H9 (cell line): ENCODE measurements around the gene PDK4. TPM values are rescaled to one million over a fixed set of nuclear protein-coding genes. Genes with fewer than 3 reads are reported as not detected.

Source experiments
- DNase-seq: peaks from one replicate; pipeline ENCODE4 v3.0.0-alpha.2; 2017
- H2AFZ ChIP-seq: one replicate; pipeline ENCODE4 v1.6.1; 2013; ENCODE audit warnings: mild to moderate bottlenecking, low read length, control low read depth, moderate library complexity
- H2AK5ac ChIP-seq: 2 replicates; pipeline ENCODE4 v1.6.1; 2013; ENCODE audit warnings: low read length, control low read depth, mixed read lengths; ENCODE audit not compliant: insufficient read length
- H2BK120ac ChIP-seq: one replicate; pipeline ENCODE4 v1.6.1; 2013; ENCODE audit warnings: low read depth, mild to moderate bottlenecking, low read length, control low read depth, inconsistent platforms; ENCODE audit not compliant: poor library complexity, severe bottlenecking
- H2BK12ac ChIP-seq: 2 replicates; pipeline ENCODE4 v1.6.1; 2013; ENCODE audit warnings: low read length, control low read depth, mixed read lengths, low read depth; ENCODE audit not compliant: insufficient read length
- H2BK15ac ChIP-seq: 2 replicates; pipeline ENCODE4 v1.6.1; 2013; ENCODE audit warnings: low read depth, low read length, control low read depth
- H2BK20ac ChIP-seq: one replicate; pipeline ENCODE4 v1.6.1; 2013; ENCODE audit warnings: low read depth, mild to moderate bottlenecking, low read length, control low read depth, inconsistent platforms; ENCODE audit not compliant: poor library complexity, severe bottlenecking
- H2BK5ac ChIP-seq: 2 replicates; pipeline ENCODE4 v1.6.1; 2013; ENCODE audit warnings: low read length, control low read depth, mixed read lengths; ENCODE audit not compliant: insufficient read length
- H3K14ac ChIP-seq: 2 replicates; pipeline ENCODE4 v1.6.1; 2013; ENCODE audit warnings: low read length, control low read depth; ENCODE audit not compliant: insufficient read depth
- H3K18ac ChIP-seq: 2 replicates; pipeline ENCODE4 v1.6.1; 2013; ENCODE audit warnings: low read depth, mild to moderate bottlenecking, mixed read lengths, low read length, control low read depth; ENCODE audit not compliant: insufficient read length
- H3K23ac ChIP-seq: 2 replicates; pipeline ENCODE4 v1.6.1; 2013; ENCODE audit warnings: low read length, control low read depth, mixed read lengths, low read depth; ENCODE audit not compliant: insufficient read length
- H3K23me2 ChIP-seq: 2 replicates; pipeline ENCODE4 v1.6.1; 2013; ENCODE audit warnings: low read depth, mild to moderate bottlenecking, mixed read lengths, low read length, control low read depth; ENCODE audit not compliant: insufficient read length, poor library complexity, severe bottlenecking
- H3K27ac ChIP-seq: 2 replicates; pipeline ENCODE4 v1.5.1; 2013; ENCODE audit warnings: low read length, control low read depth, mixed read lengths, low read depth; ENCODE audit not compliant: insufficient read length
- H3K27me3 ChIP-seq: 2 replicates; pipeline ENCODE4 v1.6.1; 2013; ENCODE audit warnings: low read length, control low read depth, inconsistent platforms; ENCODE audit not compliant: insufficient read depth
- H3K4ac ChIP-seq: 2 replicates; pipeline ENCODE4 v1.6.1; 2013; ENCODE audit warnings: low read depth, mild to moderate bottlenecking, control low read depth, inconsistent platforms, low read length, moderate library complexity
- H3K4me1 ChIP-seq: 2 replicates; pipeline ENCODE4 v1.6.1; 2013; ENCODE audit warnings: low read length, control low read depth, inconsistent platforms; ENCODE audit not compliant: insufficient read depth
- H3K4me2 ChIP-seq: 2 replicates; pipeline ENCODE4 v1.6.1; 2013; ENCODE audit warnings: low read length, control low read depth, mixed read lengths; ENCODE audit not compliant: insufficient read length, insufficient read depth
- H3K56ac ChIP-seq: 2 replicates; pipeline ENCODE4 v1.6.1; 2013; ENCODE audit warnings: low read depth, mild to moderate bottlenecking, mixed read lengths, low read length, control low read depth; ENCODE audit not compliant: insufficient read length
- H3K79me1 ChIP-seq: 2 replicates; pipeline ENCODE4 v1.6.1; 2013; ENCODE audit warnings: low read depth, mild to moderate bottlenecking, moderate library complexity, low read length, control low read depth, inconsistent platforms; ENCODE audit not compliant: insufficient read depth, poor library complexity, severe bottlenecking
- H3K79me2 ChIP-seq: 2 replicates; pipeline ENCODE4 v1.6.1; 2013; ENCODE audit warnings: low read length, control low read depth, inconsistent platforms; ENCODE audit not compliant: insufficient read depth
- H3K9ac ChIP-seq: 2 replicates; pipeline ENCODE4 v1.6.1; 2013; ENCODE audit warnings: low read length, control low read depth, mixed read lengths; ENCODE audit not compliant: insufficient read length; ENCODE audit errors: extremely low read depth
- H3K9me3 ChIP-seq: one replicate; pipeline ENCODE4 v1.6.1; 2013; ENCODE audit warnings: low read depth, low read length, inconsistent platforms; ENCODE audit not compliant: control insufficient read depth
- H3T11ph ChIP-seq: one replicate; pipeline ENCODE4 v1.6.1; 2013; ENCODE audit warnings: mild to moderate bottlenecking, low read length, control low read depth, inconsistent platforms
- H4K20me1 ChIP-seq: one replicate; pipeline ENCODE4 v1.6.1; 2013; ENCODE audit not compliant: control insufficient read depth, insufficient read length, insufficient read depth
- H4K5ac ChIP-seq: 2 replicates; pipeline ENCODE4 v1.6.1; 2013; ENCODE audit warnings: low read depth, mild to moderate bottlenecking, mixed read lengths, low read length, control low read depth; ENCODE audit not compliant: insufficient read length
- H4K8ac ChIP-seq: replicated peaks from 2 replicates; pipeline ENCODE4 v1.6.1; 2013; ENCODE audit warnings: low read length, control low read depth, mixed read lengths, low read depth; ENCODE audit not compliant: insufficient read length
- H4K91ac ChIP-seq: 2 replicates; pipeline ENCODE4 v1.6.1; 2013; ENCODE audit warnings: low read depth, mild to moderate bottlenecking, moderate library complexity, mixed read lengths, low read length, control low read depth; ENCODE audit not compliant: insufficient read length
- H3K27ac Mint-ChIP-seq, 3 experiments: 2 replicates in 2 of 3; 3 replicates in 1 of 3; pipeline ENCODE4 v1.8.0; 2020 to 2021; ENCODE audit warnings: mixed read lengths in 3 of 3, mild to moderate bottlenecking in 1 of 3, moderate library complexity in 1 of 3
- H3K27me3 Mint-ChIP-seq: 2 replicates; pipeline ENCODE4 v1.8.0; 2021; ENCODE audit warnings: low read depth, mild to moderate bottlenecking, moderate library complexity, mixed read lengths
- H3K36me3 Mint-ChIP-seq, 3 experiments: 2 replicates in 2 of 3; 3 replicates in 1 of 3; pipeline ENCODE4 v1.8.0; 2020 to 2021; ENCODE audit warnings: low read depth in 3 of 3, mixed read lengths in 3 of 3; ENCODE audit not compliant: insufficient read depth in 1 of 3
- H3K4me1 Mint-ChIP-seq, 2 experiments: 2 replicates each; pipeline ENCODE4 v1.8.0; 2020; ENCODE audit warnings: mixed read lengths in 2 of 2
- H3K4me3 Mint-ChIP-seq, 2 experiments: 2 replicates in 1 of 2; 3 replicates in 1 of 2; pipeline ENCODE4 v1.8.0; 2020 to 2021; ENCODE audit warnings: mild to moderate bottlenecking in 2 of 2, mixed read lengths in 2 of 2, moderate library complexity in 1 of 2
- H3K9me3 Mint-ChIP-seq, 2 experiments: 2 replicates in 1 of 2; 3 replicates in 1 of 2; pipeline ENCODE4 v1.8.0; 2020; ENCODE audit warnings: mild to moderate bottlenecking in 2 of 2, mixed read lengths in 2 of 2, moderate library complexity in 1 of 2
- WGBS: extraction: QIAGEN DNeasy Blood & Tissue Kit; methylation state at CpG from one replicate; pipeline ENCODE4 v1.1.7; 2013; ENCODE audit warnings: missing lambda C conversion rate, low lambda C conversion rate, mixed read lengths; ENCODE audit not compliant: insufficient read length; ENCODE audit errors: extremely low coverage; 5-methylcytosine and 5-hydroxymethylcytosine counted together
- total RNA-seq: library from RNA; stranded (reverse); gene quantifications from 2 replicates; pipeline ENCODE4 v1.2.1, GENCODE V29; 2021
- TF ChIP-seq, protein P1 (sequence below): fragments of 200-600 bp; sonication (generic); conservative IDR thresholded peaks from 3 replicates; pipeline ENCODE4 v1.8.0; 2021; ENCODE audit warnings: antibody characterized with exemption, mild to moderate bottlenecking

The PDK4 gene
- total RNA-seq, 1 experiment from 2014 or later: not detected

DNA sequence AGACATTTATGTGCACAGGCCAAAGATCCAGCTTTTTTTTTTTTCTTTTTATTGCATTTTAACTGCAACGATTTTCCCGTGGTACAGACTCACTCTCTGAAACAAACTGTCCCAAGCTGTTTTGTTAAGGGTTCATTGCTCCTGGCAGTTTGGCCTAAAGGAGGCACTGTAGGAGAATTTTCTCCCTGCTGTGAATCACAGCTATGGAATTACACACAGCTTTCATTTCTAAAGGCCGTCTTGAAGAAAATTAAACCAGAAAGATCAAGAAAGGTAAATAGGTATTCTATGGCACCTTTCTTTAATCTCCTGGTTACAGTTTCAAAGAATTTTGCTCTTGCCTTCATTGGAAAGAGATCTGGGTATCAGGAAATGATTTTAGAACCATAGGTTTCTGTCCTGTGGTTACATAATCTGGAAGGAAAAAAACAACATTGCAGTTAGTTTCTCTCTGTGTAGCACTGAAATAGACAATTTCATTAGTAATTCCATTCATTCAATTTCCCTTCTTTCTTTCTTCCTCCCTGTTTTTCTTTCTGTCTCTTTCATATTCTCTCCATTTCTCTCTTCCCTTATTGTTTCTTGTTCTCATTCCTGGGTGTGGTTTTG is 51.2 kb downstream of the PDK4 start:
- Histone ChIP-seq H3K4me2 (no peak overlapping the region), H3K4ac (no peak overlapping the region), H4K20me1 (no peaks in the 10 kb centered on the region), H4K8ac (no peak overlapping the region), H3K4me1 (no peaks in the 10 kb centered on the region), H3K56ac (no peak overlapping the region), H4K91ac (no peak overlapping the region), H3K27me3 (no peaks in the 10 kb centered on the region), H2BK120ac (no peak overlapping the region), H4K5ac (no peak overlapping the region), H2AK5ac (no peak overlapping the region), H2BK20ac (no peak overlapping the region), H3K23ac (no peak overlapping the region), H2BK5ac (no peak overlapping the region), H3K23me2 (no peaks in the 10 kb centered on the region), H2AFZ (no peak overlapping the region), H2BK12ac (no peak overlapping the region), H3K9me3 (no peaks in the 10 kb centered on the region), H3K79me2 (no peaks in the 10 kb centered on the region), H3K14ac (no peak overlapping the region), H3T11ph (no peak overlapping the region), H2BK15ac (no peak overlapping the region), H3K27ac (no peak overlapping the region), H3K9ac (no peak overlapping the region), H3K79me1 (no peaks in the 10 kb centered on the region), H3K18ac (no peak overlapping the region)
- H3K27me3 Mint-ChIP-seq: no peaks in the 10 kb centered on the region; the same call in 1 of the 2 replicates
- no peak for DNase-seq
- TF ChIP-seq, protein P1, sequence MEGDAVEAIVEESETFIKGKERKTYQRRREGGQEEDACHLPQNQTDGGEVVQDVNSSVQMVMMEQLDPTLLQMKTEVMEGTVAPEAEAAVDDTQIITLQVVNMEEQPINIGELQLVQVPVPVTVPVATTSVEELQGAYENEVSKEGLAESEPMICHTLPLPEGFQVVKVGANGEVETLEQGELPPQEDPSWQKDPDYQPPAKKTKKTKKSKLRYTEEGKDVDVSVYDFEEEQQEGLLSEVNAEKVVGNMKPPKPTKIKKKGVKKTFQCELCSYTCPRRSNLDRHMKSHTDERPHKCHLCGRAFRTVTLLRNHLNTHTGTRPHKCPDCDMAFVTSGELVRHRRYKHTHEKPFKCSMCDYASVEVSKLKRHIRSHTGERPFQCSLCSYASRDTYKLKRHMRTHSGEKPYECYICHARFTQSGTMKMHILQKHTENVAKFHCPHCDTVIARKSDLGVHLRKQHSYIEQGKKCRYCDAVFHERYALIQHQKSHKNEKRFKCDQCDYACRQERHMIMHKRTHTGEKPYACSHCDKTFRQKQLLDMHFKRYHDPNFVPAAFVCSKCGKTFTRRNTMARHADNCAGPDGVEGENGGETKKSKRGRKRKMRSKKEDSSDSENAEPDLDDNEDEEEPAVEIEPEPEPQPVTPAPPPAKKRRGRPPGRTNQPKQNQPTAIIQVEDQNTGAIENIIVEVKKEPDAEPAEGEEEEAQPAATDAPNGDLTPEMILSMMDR: peak; percentile 70
- no peaks in the 10 kb centered on the region for H3K9me3 Mint-ChIP-seq
- no CpG with 5 or more reads among the region's 3 CpGs for WGBS
- H3K4me3 Mint-ChIP-seq: no peak overlapping the region
- no peak overlapping the region for H3K27ac Mint-ChIP-seq
- H3K36me3 Mint-ChIP-seq: no peaks in the 10 kb centered on the region
- peaks cover 11% of the 10 kb centered on the region in 2 experiments for H3K4me1 Mint-ChIP-seq
